H1 (cell line): Measurements from ENCODE around the gene COL16A1. TPM values are rescaled to one million over a fixed set of nuclear protein-coding genes. Genes with fewer than 3 reads are reported as not detected.

ENCODE experiments used
- CTCF ChIA-PET: fragments of 300-600 bp; sonication (Branson Sonifier 250); formaldehyde crosslinking; loops from one replicate; lab custom pipeline; 2021; ENCODE audit not compliant: partially characterized antibody; lab: Charles Lee
- POLR2A ChIA-PET: fragments of 300-600 bp; sonication (Branson Sonifier 250); formaldehyde crosslinking; loops from one replicate; lab custom pipeline; 2021; ENCODE audit warnings: inconsistent platforms; ENCODE audit not compliant: partially characterized antibody; lab: Charles Lee
- DNase-seq, 2 experiments: peaks; one replicate each; pipeline versions ENCODE4 v3.0.0 to v3.0.0-alpha.2; 2010 to 2022; ENCODE audit warnings: low spot score in 2 of 2, low read depth in 1 of 2, mixed read lengths in 1 of 2
- FAIRE-seq: peaks from 2 replicates; lab custom pipeline; 2011; peaks lifted over from hg19 to GRCh38; lab: Jason Lieb, UNC
- H2AFZ ChIP-seq: 2 replicates; pipeline ENCODE4 v1.8.1; 2012; ENCODE audit warnings: low read length, inconsistent platforms
- H2AK5ac ChIP-seq: 2 replicates; pipeline ENCODE4 v1.6.1; 2013; ENCODE audit warnings: low read depth, low read length
- H2BK120ac ChIP-seq: replicated peaks from 2 replicates; pipeline ENCODE3; 2013; ENCODE audit warnings: low read depth, low read length, inconsistent platforms
- H2BK12ac ChIP-seq: 2 replicates; pipeline ENCODE4 v1.6.1; 2013; ENCODE audit warnings: low read depth, low read length
- H2BK15ac ChIP-seq: 2 replicates; pipeline ENCODE4 v1.6.1; 2013; ENCODE audit warnings: low read length
- H2BK20ac ChIP-seq: 2 replicates; pipeline ENCODE4 v1.6.1; 2013; ENCODE audit warnings: low read length
- H2BK5ac ChIP-seq: 2 replicates; pipeline ENCODE4 v1.6.1; 2013; ENCODE audit warnings: low read depth, low read length
- H3K14ac ChIP-seq: 2 replicates; pipeline ENCODE4 v1.6.1; 2013; ENCODE audit warnings: inconsistent platforms; ENCODE audit not compliant: insufficient read length
- H3K18ac ChIP-seq: 2 replicates; pipeline ENCODE4 v1.6.1; 2013; ENCODE audit warnings: low read length; ENCODE audit errors: extremely low read depth
- H3K23ac ChIP-seq: 2 replicates; pipeline ENCODE4 v1.6.1; 2013; ENCODE audit warnings: inconsistent platforms; ENCODE audit not compliant: insufficient read length
- H3K23me2 ChIP-seq: 2 replicates; pipeline ENCODE4 v1.6.1; 2013; ENCODE audit warnings: low read depth, low read length
- H3K27ac ChIP-seq: 2 replicates; pipeline ENCODE4 v1.6.1; 2011; ENCODE audit warnings: low read depth, low read length, inconsistent platforms
- H3K27me3 ChIP-seq, 4 experiments: replicated peaks in 1 of 4; 1 replicate in 1 of 4; 2 replicates in 3 of 4; pipeline versions ENCODE4 v1.6.1 to v1.8.1; 2011 to 2013; ENCODE audit warnings: low read length in 3 of 4, mild to moderate bottlenecking in 3 of 4, inconsistent platforms in 2 of 4, mixed read lengths in 2 of 4, moderate library complexity in 1 of 4; ENCODE audit not compliant: control insufficient read depth in 3 of 4, insufficient read depth in 3 of 4; ENCODE audit errors: extremely low read depth in 1 of 4
- H3K36me3 ChIP-seq, 4 experiments: 2 replicates each; pipeline versions ENCODE4 v1.6.1 to v1.8.1; 2011 to 2013; ENCODE audit warnings: mild to moderate bottlenecking in 4 of 4, low read length in 3 of 4, moderate library complexity in 2 of 4, control low read depth in 1 of 4, inconsistent platforms in 1 of 4; ENCODE audit not compliant: insufficient read depth in 4 of 4, control insufficient read depth in 2 of 4
- H3K4ac ChIP-seq: replicated peaks from 2 replicates; pipeline ENCODE3; 2013; ENCODE audit warnings: low read length, low read depth, mixed read lengths, inconsistent platforms; ENCODE audit not compliant: insufficient read length
- H3K4me1 ChIP-seq, 4 experiments: replicated peaks in 1 of 4; 1 replicate in 1 of 4; 2 replicates in 3 of 4; pipeline versions ENCODE4 v1.6.1 to v1.8.1; 2011 to 2013; ENCODE audit warnings: low read length in 3 of 4, inconsistent platforms in 2 of 4, mixed read lengths in 1 of 4; ENCODE audit not compliant: insufficient read depth in 4 of 4, control insufficient read depth in 3 of 4
- H3K4me2 ChIP-seq, 2 experiments: 2 replicates each; pipeline versions ENCODE4 v1.6.1 to v1.8.1; 2011 to 2013; ENCODE audit warnings: low read depth in 2 of 2, low read length in 2 of 2, control low read depth in 1 of 2, inconsistent platforms in 1 of 2, mild to moderate bottlenecking in 1 of 2; ENCODE audit not compliant: insufficient read depth in 1 of 2
- H3K4me3 ChIP-seq, 4 experiments: fragments of 200-600, 300-600 bp in 1 of 4; sonication (generic), shearing (Covaris generic), sonication (Bioruptor Twin) in 1 of 4; 2 replicates each; pipeline versions ENCODE4 v1.5.1 to v1.8.1; 2011 to 2016; ENCODE audit warnings: low read length in 4 of 4, low read depth in 3 of 4, control low read depth in 2 of 4, inconsistent platforms in 2 of 4, mild to moderate bottlenecking in 2 of 4, mixed read lengths in 1 of 4, moderate library complexity in 1 of 4; ENCODE audit not compliant: insufficient read depth in 2 of 4; ENCODE audit errors: extremely low read depth in 1 of 4
- H3K56ac ChIP-seq: replicated peaks from 2 replicates; pipeline ENCODE3; 2013; ENCODE audit warnings: low read depth, mild to moderate bottlenecking, mixed read lengths, low read length, inconsistent platforms; ENCODE audit not compliant: insufficient read length
- H3K79me1 ChIP-seq: 2 replicates; pipeline ENCODE4 v1.6.1; 2013; ENCODE audit warnings: low read depth, low read length, control low read depth
- H3K79me2 ChIP-seq, 2 experiments: 2 replicates each; pipeline versions ENCODE4 v1.6.1 to v1.8.1; 2012 to 2013; ENCODE audit warnings: low read length in 2 of 2, mild to moderate bottlenecking in 2 of 2, inconsistent platforms in 1 of 2; ENCODE audit not compliant: insufficient read depth in 2 of 2, control insufficient read depth in 1 of 2
- H3K9ac ChIP-seq, 4 experiments: replicated peaks in 1 of 4; 1 replicate in 1 of 4; 2 replicates in 3 of 4; pipeline versions ENCODE4 v1.6.1 to v1.8.1; 2011 to 2013; ENCODE audit warnings: low read depth in 3 of 4, low read length in 3 of 4, control low read depth in 2 of 4, mild to moderate bottlenecking in 2 of 4, moderate library complexity in 2 of 4, inconsistent platforms in 1 of 4; ENCODE audit errors: extremely low read depth in 1 of 4
- H3K9me3 ChIP-seq, 2 experiments: 2 replicates each; pipeline versions ENCODE4 v1.6.1 to v1.8.1; 2012 to 2013; ENCODE audit warnings: mild to moderate bottlenecking in 2 of 2, moderate library complexity in 2 of 2, control low read depth in 1 of 2, inconsistent platforms in 1 of 2, low read depth in 1 of 2, low read length in 1 of 2, mixed read lengths in 1 of 2; ENCODE audit not compliant: insufficient read depth in 2 of 2
- H4K20me1 ChIP-seq, 2 experiments: replicated peaks in 1 of 2; 2 replicates each; pipeline versions ENCODE3 to v1.8.1; 2011 to 2013; ENCODE audit warnings: inconsistent platforms in 2 of 2, low read length in 2 of 2, mild to moderate bottlenecking in 1 of 2; ENCODE audit not compliant: insufficient read depth in 2 of 2, control insufficient read depth in 1 of 2
- H4K5ac ChIP-seq: 2 replicates; pipeline ENCODE4 v1.6.1; 2013; ENCODE audit warnings: low read length, low read depth, mixed read lengths, inconsistent platforms; ENCODE audit not compliant: insufficient read length
- H4K8ac ChIP-seq: 2 replicates; pipeline ENCODE4 v1.8.0; 2013; ENCODE audit warnings: mild to moderate bottlenecking, moderate library complexity, low read length, inconsistent platforms; ENCODE audit not compliant: insufficient read depth; ENCODE audit errors: extremely low read depth
- H4K91ac ChIP-seq: replicated peaks from 2 replicates; pipeline ENCODE3; 2013; ENCODE audit warnings: low read length, mixed read lengths, inconsistent platforms; ENCODE audit not compliant: insufficient read length
- ASH2L ChIP-seq: fragments of 200-600, 300-600 bp; sonication (generic); IDR thresholded peaks from one replicate; pipeline ENCODE4 v1.7.1; 2017; ENCODE audit warnings: low read length
- BCL11A ChIP-seq, 2 experiments: IDR thresholded peaks; one replicate each; pipeline ENCODE4 v1.6.1; 2011; ENCODE audit warnings: low read depth in 2 of 2, low read length in 2 of 2, mild to moderate bottlenecking in 2 of 2
- CEBPB ChIP-seq: IDR thresholded peaks from 2 replicates; pipeline ENCODE4 v1.6.1; 2012; ENCODE audit warnings: low read depth, low read length
- CREB1 ChIP-seq: IDR thresholded peaks from 2 replicates; pipeline ENCODE4 v1.6.1; 2012; ENCODE audit warnings: inconsistent platforms
- FOSL1 ChIP-seq: IDR thresholded peaks from 2 replicates; pipeline ENCODE4 v1.6.1; 2011; ENCODE audit warnings: mild to moderate bottlenecking, low read depth, low read length, moderate library complexity; ENCODE audit not compliant: insufficient read depth
- JUN ChIP-seq: IDR thresholded peaks from 2 replicates; pipeline ENCODE4 v1.6.1; 2011; ENCODE audit warnings: low read depth, mild to moderate bottlenecking, improper control_type of control experiment, low read length
- KDM1A ChIP-seq: fragments of 200-600, 300-600 bp; sonication (generic); IDR thresholded peaks from 2 replicates; pipeline ENCODE4 v1.7.1; 2016; ENCODE audit warnings: mild to moderate bottlenecking, low read length, borderline replicate concordance
- POLR2A ChIP-seq, 2 experiments: IDR thresholded peaks; 1 replicate in 1 of 2; 2 replicates in 1 of 2; pipeline ENCODE4 v1.6.1; 2011; ENCODE audit warnings: low read depth in 2 of 2, low read length in 2 of 2, mild to moderate bottlenecking in 2 of 2; ENCODE audit errors: control extremely low read depth in 1 of 2
- RBBP5 ChIP-seq: IDR thresholded peaks from 2 replicates; pipeline ENCODE4 v1.7.1; 2012; ENCODE audit warnings: low read depth, mild to moderate bottlenecking, inconsistent platforms, low read length, moderate library complexity, borderline replicate concordance
- SIX5 ChIP-seq: IDR thresholded peaks from 2 replicates; pipeline ENCODE4 v1.6.1; 2011; ENCODE audit warnings: mild to moderate bottlenecking, low read depth, low read length
- TAF1 ChIP-seq: IDR thresholded peaks from 2 replicates; pipeline ENCODE4 v1.6.1; 2011; ENCODE audit warnings: mild to moderate bottlenecking, low read depth, low read length
- TBP ChIP-seq: IDR thresholded peaks from 2 replicates; pipeline ENCODE4 v1.6.1; 2011; ENCODE audit warnings: low read depth, low read length, improper control_type of control experiment
- YY1 ChIP-seq: IDR thresholded peaks from 2 replicates; pipeline ENCODE4 v1.6.1; 2011; ENCODE audit warnings: low read depth, mild to moderate bottlenecking, low read length
- WGBS, 2 experiments: shearing (Covaris generic) in 1 of 2; methylation state at CpG; one replicate each; pipeline versions ENCODE4 v1.1.6 to v1.1.7; 2013 to 2015; ENCODE audit warnings: low lambda C conversion rate in 2 of 2, mixed read lengths in 2 of 2, inconsistent platforms in 1 of 2, low coverage in 1 of 2, missing lambda C conversion rate in 1 of 2; ENCODE audit not compliant: insufficient replicate concordance in 2 of 2, insufficient coverage in 1 of 2, insufficient read length in 1 of 2; ENCODE audit errors: extremely low coverage in 1 of 2, missing lambda C conversion rate in 1 of 2; 5-methylcytosine and 5-hydroxymethylcytosine counted together
- polyA plus RNA-seq, 7 experiments: library from polyadenylated mRNA; depleted of rRNA in 3 of 7; stranded (reverse) in 5 of 7; unstranded in 2 of 7; fragments of >200 nt in 5 of 7; fragments of 200-250 nt in 2 of 7; gene quantifications; 1 replicate in 5 of 7; 2 replicates in 1 of 7; 4 replicates in 1 of 7; pipeline versions ENCODE4 v1.2.1 to v1.2.3, GENCODE V29; 2011 to 2013; ENCODE audit warnings: missing spikeins in 2 of 7, mixed read lengths in 2 of 7
- total RNA-seq: library from RNA; stranded (reverse); fragmentation: NEBNext Ultra II Directional; extraction: Animal tissue kit (Norgen Biotek cat#: 25700); gene quantifications from 2 replicates; pipeline ENCODE4 v1.2.1, GENCODE V29; 2021

Gene COL16A1
- total and polyA plus RNA-seq, 2 of the 8 experiments (the other 6 are each of a cell fraction or from before 2014, with no cell fraction given) = 2.0 to 10.5 TPM

GRCh38 chr1:31644560-31645273 lies 59.1 kb downstream of the COL16A1 start, which contains the start of gene PEF1:
Gene PEF1, minus strand, starts transcription at chr1:31644876. Its CDS starts 12 bp downstream, at chr1:31644864.
- Histone ChIP-seq H2BK15ac (peak within 1 kb of the TSS; percentile 95; the same call in 1 of the 2 replicates), H2BK5ac (peak within 1 kb of the TSS; percentile 100), H3K27me3 (no peaks in the 10 kb centered on the region), H3K9ac (peak within 1 kb of the TSS; percentile 82 to 100 (median 99)), H2BK20ac (peak within 1 kb of the TSS; percentile 66; the same call in 1 of the 2 replicates), H3K23ac (no peak within 1 kb of the TSS), H3K4ac (peak within 1 kb of the TSS; percentile 74), H4K20me1 (peaks cover 0 to under 1% of the 10 kb centered on the region in 2 experiments), H3K27ac (peak within 1 kb of the TSS; percentile 100), H4K5ac (peak within 1 kb of the TSS; percentile 100), H3K23me2 (peaks cover 9% of the 10 kb centered on the region), H3K4me3 (peak within 1 kb of the TSS; percentile 89 to 97 (median 93)), H4K91ac (peak within 1 kb of the TSS; percentile 100), H2AK5ac (peak within 1 kb of the TSS; percentile 89; the same call in 1 of the 2 replicates), H3K14ac (no peak within 1 kb of the TSS), H4K8ac (peak within 1 kb of the TSS; percentile 100), H3K79me2 (peaks cover 3 to 41% of the 10 kb centered on the region in 2 experiments; a peak in 2 of 4 replicates), H2BK120ac (peak within 1 kb of the TSS; percentile 98), H3K4me2 (peak within 1 kb of the TSS; percentile 92), H3K9me3 (no peaks in the 10 kb centered on the region), H3K56ac (peak within 1 kb of the TSS; percentile 98), H2AFZ (peak within 1 kb of the TSS; percentile 96), H3K36me3 (no peaks in the 10 kb centered on the region), H2BK12ac (peak within 1 kb of the TSS; percentile 99), H3K18ac (peak within 1 kb of the TSS; percentile 100), H3K79me1 (no peaks in the 10 kb centered on the region; the same call in 1 of the 2 replicates), H3K4me1 (peaks cover 5 to 17% (median 6%) of the 10 kb centered on the region in 4 experiments)
- ChIA-PET CTCF (interaction anchor here (1.3 to 3.2 kb wide), 5 partner anchors 9 to 144 kb away, joined by 4 to 30 read pairs (median 5); no protein-coding TSS in a partner anchor), POLR2A (interaction anchor here (0.6 to 3.5 kb wide), 24 partner anchors 9 to 209 kb away, joined by 3 to 31 read pairs (median 4); partner anchors contain the start of gene COL16A1)
- FAIRE-seq (peak; percentile 13), DNase-seq (peak; percentile 91 to 99)
- WGBS, 2 experiments = 0% methylated on average over 54 of the region's 56 CpGs; no CpG with 5 or more reads in 1 of the 2 experiments
- TF ChIP-seq JUN (no peak), TBP (peak; percentile 68), BCL11A (IDR thresholded peaks at IDR 0.05; ENCODE audit: low read depth in 2 of 2, low read length in 2 of 2) (no peak), POLR2A (IDR thresholded peaks at IDR 0.05; ENCODE audit: control extremely low read depth in 1 of 2, low read depth in 2 of 2, low read length in 2 of 2) (peak in 1 of 2 experiments; percentile 72; a peak in 2 of 3 replicates), RBBP5 (peak; percentile 82; the same call in 1 of the 2 replicates), CEBPB (0 out of 2 replicates have a peak, but pooled peaks have one; percentile 15), CREB1 (peak; percentile 98), TAF1 (peak; percentile 83), YY1 (peak; percentile 99), KDM1A (no peak), FOSL1 (no peak), SIX5 (peak; percentile 49), ASH2L (peak; percentile 96)
